ENCODE measurements around the gene GTSF1L.

Gene GTSF1L

GRCh38 chr20:43681991-43682410, 44.8 kb downstream of the GTSF1L start:
- no peaks in the 10 kb centered on the region for H3K9me3 ChIP-seq (replicated peaks; ENCODE audit: low read length)
- no peaks in the 10 kb centered on the region for H3K36me3 ChIP-seq (ENCODE audit: insufficient read depth, low read length)
- H3K4me2 ChIP-seq (ENCODE audit: low read length): no peak overlapping the region
- H3K4me1 ChIP-seq (ENCODE audit: control insufficient read depth, insufficient read depth, low read length): no peaks in the 10 kb centered on the region
- no peak overlapping the region for H3K9ac ChIP-seq (ENCODE audit: low read depth, low read length)
- H3K27me3 ChIP-seq (ENCODE audit: control insufficient read depth, insufficient read depth, low read length): no peaks in the 10 kb centered on the region
- no peak overlapping the region for H3K4me3 ChIP-seq (ENCODE audit: low read length)

DNA sequence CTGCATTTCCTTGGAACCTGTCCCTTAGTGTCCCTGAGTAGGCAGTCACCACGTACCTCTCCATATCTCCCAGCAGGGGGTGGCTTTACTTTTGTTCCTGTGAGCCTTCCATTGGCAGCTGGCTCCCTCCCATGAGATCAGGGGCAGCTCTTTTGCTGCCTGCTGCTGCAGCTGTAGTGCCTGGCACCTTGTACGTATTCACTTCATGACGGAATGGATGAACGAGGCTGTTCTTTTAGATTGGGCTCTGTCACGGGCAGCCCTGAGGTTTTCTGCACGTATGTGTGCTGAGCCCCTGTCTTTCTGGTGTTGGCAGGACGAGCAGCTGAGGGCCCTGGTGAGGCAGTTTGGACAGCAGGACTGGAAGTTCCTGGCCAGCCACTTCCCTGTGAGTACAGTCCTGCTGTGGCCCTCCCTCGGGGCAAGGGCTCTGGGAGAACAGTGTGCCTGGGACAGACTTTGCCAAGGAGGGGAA, 45.3 kb downstream of the GTSF1L start:
- no peak overlapping the region for H3K4me3 ChIP-seq (ENCODE audit: low read length)
- H3K9ac ChIP-seq (ENCODE audit: low read depth, low read length): no peak overlapping the region
- H3K36me3 ChIP-seq (ENCODE audit: insufficient read depth, low read length): no peaks in the 10 kb centered on the region
- no peaks in the 10 kb centered on the region for H3K9me3 ChIP-seq (replicated peaks; ENCODE audit: low read length)
- H3K4me1 ChIP-seq (ENCODE audit: control insufficient read depth, insufficient read depth, low read length): no peaks in the 10 kb centered on the region
- no peaks in the 10 kb centered on the region for H3K27me3 ChIP-seq (ENCODE audit: control insufficient read depth, insufficient read depth, low read length)
- H3K4me2 ChIP-seq (ENCODE audit: low read length): no peak overlapping the region

DNA sequence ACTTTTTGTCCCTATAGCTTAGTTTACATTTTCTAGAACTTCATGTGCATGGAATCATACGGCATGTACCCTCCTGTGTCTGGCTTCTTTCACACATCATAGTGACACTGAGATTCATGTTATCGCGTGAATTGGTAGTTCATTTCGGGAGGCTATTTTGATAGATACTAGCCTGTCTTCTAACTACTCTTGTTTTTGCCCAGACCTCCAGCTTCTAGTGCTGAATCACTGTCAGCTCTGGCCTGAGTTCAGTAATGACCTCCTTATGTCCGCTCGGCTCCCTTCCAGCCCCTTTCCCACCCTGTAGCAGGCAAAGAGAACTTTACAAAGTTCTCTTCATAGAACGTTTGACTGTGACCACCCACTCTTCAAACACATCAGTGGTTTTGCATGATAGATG, 45.8 kb downstream of the GTSF1L start:
- Histone ChIP-seq H3K4me1 (ENCODE audit: control insufficient read depth, insufficient read depth, low read length) (no peaks in the 10 kb centered on the region), H3K4me3 (ENCODE audit: low read length) (no peak overlapping the region), H3K9me3 (replicated peaks; ENCODE audit: low read length) (no peaks in the 10 kb centered on the region), H3K9ac (ENCODE audit: low read depth, low read length) (no peak overlapping the region), H3K36me3 (ENCODE audit: insufficient read depth, low read length) (no peaks in the 10 kb centered on the region), H3K27me3 (ENCODE audit: control insufficient read depth, insufficient read depth, low read length) (no peaks in the 10 kb centered on the region), H3K4me2 (ENCODE audit: low read length) (no peak overlapping the region)

- no peaks in the 10 kb centered on the region for H3K27me3 ChIP-seq (ENCODE audit: control insufficient read depth, insufficient read depth, low read length)
- no peaks in the 10 kb centered on the region for H3K4me1 ChIP-seq (ENCODE audit: control insufficient read depth, insufficient read depth, low read length)
- H3K9me3 ChIP-seq (replicated peaks; ENCODE audit: low read length): no peaks in the 10 kb centered on the region
- no peak overlapping the region for H3K9ac ChIP-seq (ENCODE audit: low read depth, low read length)
- H3K4me2 ChIP-seq (ENCODE audit: low read length): no peak overlapping the region
- H3K36me3 ChIP-seq (ENCODE audit: insufficient read depth, low read length): no peaks in the 10 kb centered on the region
- H3K4me3 ChIP-seq (ENCODE audit: low read length): no peak overlapping the region
These were observed 50.4 kb downstream of the GTSF1L start for GRCh38 chr20:43676368-43676767.
